Urinary bladder (tissue), 4 donors: ENCODE results near the gene TMEM59. TPM values are rescaled to one million over a fixed set of nuclear protein-coding genes. Genes with fewer than 3 reads are reported as not detected.

Experiments
- DNase-seq: peaks from one replicate; pipeline ENCODE4 v3.0.0-alpha.2; 2015; ENCODE audit errors: extremely low spot score
- H3K27ac ChIP-seq: one replicate; pipeline ENCODE4 v1.5.1; 2013; ENCODE audit warnings: low read depth, mild to moderate bottlenecking, moderate library complexity
- H3K36me3 ChIP-seq: one replicate; pipeline ENCODE4 v1.6.1; 2013; ENCODE audit warnings: mild to moderate bottlenecking, moderate library complexity; ENCODE audit not compliant: insufficient read depth
- H3K4me1 ChIP-seq: one replicate; pipeline ENCODE4 v1.6.1; 2013; ENCODE audit warnings: mild to moderate bottlenecking, moderate library complexity; ENCODE audit not compliant: insufficient read depth
- H3K4me3 ChIP-seq: one replicate; pipeline ENCODE4 v1.5.1; 2013; ENCODE audit warnings: low read depth, low read length
- WGBS: extraction: QIAGEN DNeasy Blood & Tissue Kit; methylation state at CpG from one replicate; pipeline ENCODE4 v1.1.7; 2013; 5-methylcytosine and 5-hydroxymethylcytosine counted together
- polyA plus RNA-seq: library from polyadenylated mRNA; stranded (reverse); fragments of 200-250 nt; gene quantifications from one replicate; pipeline ENCODE4 v1.2.3, GENCODE V29; 2013
- small RNA-seq: library from RNA; depleted of rRNA; stranded (forward); fragments of <200 nt; gene quantifications from one replicate; pipeline ENCODE3, GENCODE V24; 2014
- total RNA-seq: library from RNA; depleted of rRNA; stranded (reverse); fragments of >200 nt; gene quantifications from one replicate; pipeline ENCODE4 v1.2.3, GENCODE V29; 2014
- donor health status: healthy with polysubstance abuse.
- donor health status: healthy.

The TMEM59 gene
- total and polyA plus RNA-seq, 2 donors = 276 to 398 TPM

- 88% methylated on average over 13 of the region's 13 CpGs for WGBS
- Histone ChIP-seq H3K4me3 (no peak overlapping the region), H3K4me1 (no peaks in the 10 kb centered on the region), H3K36me3 (no peaks in the 10 kb centered on the region), H3K27ac (no peak overlapping the region)
- no peak for DNase-seq
Observed at GRCh38 chr1:53979712-53980450, 73.1 kb downstream of the TMEM59 start.

Small RNA genes within 50 kb of the gene (small RNA-seq; reads per million reads assigned to genes)
- gene AL353898.1 (not detected), gene AL353898.2 (not detected)

Other genes starting within 250 kb of the TMEM59 start
- 28.7 TPM for gene NDC1, start 214.9 kb downstream of the TMEM59 start, total RNA-seq
- gene NDC1, start 214.9 kb downstream of the TMEM59 start, polyA plus RNA-seq = 6.6 TPM
- 18.1 TPM for gene YIPF1, start 163.4 kb downstream of the TMEM59 start, total RNA-seq
- gene YIPF1, start 163.4 kb downstream of the TMEM59 start, polyA plus RNA-seq = 24.8 TPM
- gene DIO1, start 159.0 kb downstream of the TMEM59 start, total RNA-seq = not detected
- gene DIO1, start 159.0 kb downstream of the TMEM59 start, polyA plus RNA-seq = 0.08 TPM
- gene IFT25, start 107.5 kb downstream of the TMEM59 start, total RNA-seq = 63.7 TPM
- 24.0 TPM for gene IFT25, start 107.5 kb downstream of the TMEM59 start, polyA plus RNA-seq
- gene LRRC42, start 106.9 kb downstream of the TMEM59 start, total RNA-seq = 17.3 TPM
- 19.3 TPM for gene LRRC42, start 106.9 kb downstream of the TMEM59 start, polyA plus RNA-seq
- not detected for gene LDLRAD1, start 35.0 kb downstream of the TMEM59 start, total RNA-seq
- not detected for gene LDLRAD1, start 35.0 kb downstream of the TMEM59 start, polyA plus RNA-seq
- 7.6 TPM for gene TCEANC2, start 404 bp upstream of the TMEM59 start, total RNA-seq
- 3.4 TPM for gene TCEANC2, start 404 bp upstream of the TMEM59 start, polyA plus RNA-seq
- not detected for gene CDCP2, start 99.8 kb upstream of the TMEM59 start, total RNA-seq
- not detected for gene CDCP2, start 99.8 kb upstream of the TMEM59 start, polyA plus RNA-seq
- gene CYB5RL, start 146.8 kb upstream of the TMEM59 start, total RNA-seq = 6.6 TPM
- gene CYB5RL, start 146.8 kb upstream of the TMEM59 start, polyA plus RNA-seq = 3.8 TPM
- gene MRPL37, start 147.0 kb upstream of the TMEM59 start, total RNA-seq = 18.8 TPM
- 48.9 TPM for gene MRPL37, start 147.0 kb upstream of the TMEM59 start, polyA plus RNA-seq